GM12878 (cell line): Measurements from ENCODE around the gene MCM3. TPM values are rescaled to one million over a fixed set of nuclear protein-coding genes. Genes with fewer than 3 reads are reported as not detected.

Experiments used
- BCL3 ChIP-seq: IDR thresholded peaks from 2 replicates; pipeline ENCODE4 v1.6.1; 2011; ENCODE audit warnings: borderline replicate concordance, low read depth, mild to moderate bottlenecking, moderate library complexity, low read length; ENCODE audit not compliant: insufficient read depth, poor library complexity, severe bottlenecking
- BHLHE40 ChIP-seq, 2 experiments: fragments of 450-650 bp in 1 of 2; IDR thresholded peaks; 2 replicates each; pipeline ENCODE4 v1.6.1; 2011 to 2017; ENCODE audit warnings: low read depth in 2 of 2, borderline replicate concordance in 1 of 2, improper control_type of control experiment in 1 of 2, low read length in 1 of 2, mild to moderate bottlenecking in 1 of 2
- CHD2 ChIP-seq: IDR thresholded peaks from 2 replicates; pipeline ENCODE4 v1.6.1; 2011; ENCODE audit warnings: low read depth, low read length, improper control_type of control experiment, borderline replicate concordance
- DPF2 ChIP-seq: fragments of 450-650 bp; IDR thresholded peaks from 2 replicates; pipeline ENCODE4 v1.6.1; 2017; ENCODE audit warnings: mild to moderate bottlenecking
- FOXM1 ChIP-seq: IDR thresholded peaks from 2 replicates; pipeline ENCODE4 v1.6.1; 2012; ENCODE audit warnings: low read depth, mild to moderate bottlenecking, inconsistent platforms, low read length, moderate library complexity
- IKZF2 ChIP-seq, 2 experiments: fragments of 450-650 bp; IDR thresholded peaks; 2 replicates each; pipeline ENCODE4 v1.6.1; 2017; ENCODE audit warnings: mild to moderate bottlenecking in 2 of 2, moderate library complexity in 2 of 2
- IRF5 ChIP-seq: fragments of 450-650 bp; IDR thresholded peaks from 2 replicates; pipeline ENCODE4 v1.6.1; 2017; ENCODE audit warnings: borderline replicate concordance
- JUNB ChIP-seq: IDR thresholded peaks from 2 replicates; pipeline ENCODE4 v1.6.1; 2016; ENCODE audit warnings: antibody characterized with exemption, mild to moderate bottlenecking
- MEF2B ChIP-seq: fragments of 450-650 bp; IDR thresholded peaks from 2 replicates; pipeline ENCODE4 v1.6.1; 2018; ENCODE audit warnings: mild to moderate bottlenecking, moderate library complexity; ENCODE audit not compliant: partially characterized antibody, poor library complexity, severe bottlenecking
- MLLT1 ChIP-seq: fragments of 450-650 bp; IDR thresholded peaks from 2 replicates; pipeline ENCODE4 v1.6.1; 2016; ENCODE audit warnings: mild to moderate bottlenecking
- NBN ChIP-seq: fragments of 450-650 bp; IDR thresholded peaks from 2 replicates; pipeline ENCODE4 v1.6.1; 2016
- PBX3 ChIP-seq: IDR thresholded peaks from 2 replicates; pipeline ENCODE4 v1.6.1; 2011; ENCODE audit warnings: mild to moderate bottlenecking, low read depth, low read length, moderate library complexity; ENCODE audit not compliant: insufficient replicate concordance
- PKNOX1 ChIP-seq: fragments of 450-650 bp; IDR thresholded peaks from 2 replicates; pipeline ENCODE4 v1.6.1; 2016; ENCODE audit warnings: mild to moderate bottlenecking
- RCOR1 ChIP-seq: conservative IDR thresholded peaks from 2 replicates; pipeline ENCODE4 v1.6.1; 2012; ENCODE audit warnings: low read depth, low read length, improper control_type of control experiment
- RELB ChIP-seq: fragments of 450-650 bp; IDR thresholded peaks from 2 replicates; pipeline ENCODE4 v1.6.1; 2017; ENCODE audit warnings: low read depth, mild to moderate bottlenecking, moderate library complexity
- RUNX3 ChIP-seq: IDR thresholded peaks from 2 replicates; pipeline ENCODE4 v1.6.1; 2012; ENCODE audit warnings: low read length, inconsistent platforms
- SKIL ChIP-seq: fragments of 450-650 bp; IDR thresholded peaks from 2 replicates; pipeline ENCODE4 v1.6.1; 2017; ENCODE audit warnings: mild to moderate bottlenecking, low read depth, inconsistent platforms; ENCODE audit not compliant: poor library complexity, severe bottlenecking
- STAT3 ChIP-seq: IDR thresholded peaks from 2 replicates; pipeline ENCODE4 v1.6.1; 2011; ENCODE audit warnings: low read depth, low read length, improper control_type of control experiment
- SUZ12 ChIP-seq: fragments of 200-600 bp; sonication (generic); IDR thresholded peaks from one replicate; pipeline ENCODE4 v1.6.1; 2018; ENCODE audit warnings: antibody characterized with exemption, mild to moderate bottlenecking; ENCODE audit not compliant: unreplicated experiment
- ZSCAN29 ChIP-seq: fragments of 450-650 bp; IDR thresholded peaks from 2 replicates; pipeline ENCODE4 v1.6.1; 2017; ENCODE audit warnings: mild to moderate bottlenecking, moderate library complexity
- polyA plus RNA-seq, 11 experiments: library from polyadenylated mRNA; depleted of rRNA in 4 of 11; unstranded in 6 of 11; stranded (reverse) in 5 of 11; fragments of >200 nt; fragmentation: Nextera tagmentation in 4 of 11; fragmentation: Illumina TruSeq in 1 of 11; extraction: Ambion mirVana in 4 of 11; extraction: Trizol in 1 of 11; gene quantifications; 1 replicate in 1 of 11; 2 replicates in 10 of 11; pipeline versions ENCODE4 v1.2.1 to v1.2.3, GENCODE V29; 2011 to 2016; ENCODE audit warnings: inconsistent platforms in 2 of 11, missing spikeins in 2 of 11, low read depth in 1 of 11
- total RNA-seq, 4 experiments: library from RNA; depleted of rRNA in 3 of 4; stranded (reverse); fragments of >200 nt in 3 of 4; fragmentation: Illumina TruSeq in 1 of 4; extraction: Trizol in 1 of 4; gene quantifications; 2 replicates each; pipeline versions ENCODE4 v1.2.1 to v1.2.3, GENCODE V29; 2013 to 2021

MCM3 gene
- total and polyA plus RNA-seq, 10 of the 15 experiments (the other 5 are each of a cell fraction or from before 2014, with no cell fraction given) = 74.1 to 265 (median 214) TPM

GRCh38 chr6:52227495-52227894 lies 57.0 kb downstream of the MCM3 start (continued):
- peak; percentile 42; the same call in 1 of the 2 replicates for TF ChIP-seq PKNOX1
- TF ChIP-seq ZSCAN29 = no peak
- TF ChIP-seq RUNX3 = peak; percentile 97
- peak; percentile 93 for TF ChIP-seq DPF2
- TF ChIP-seq NBN = peak; percentile 74; the same call in 1 of the 2 replicates
- peak; percentile 92; the same call in 1 of the 2 replicates for TF ChIP-seq STAT3
- TF ChIP-seq IRF5 = no peak
- TF ChIP-seq RCOR1 = 0 out of 2 replicates have a peak, but pooled peaks have one; percentile 69
- TF ChIP-seq MEF2B = peak; percentile 87
- peak; percentile 54; the same call in 1 of the 2 replicates for TF ChIP-seq RELB
- peak; percentile 89 for TF ChIP-seq BCL3
- TF ChIP-seq SUZ12 = no peak
- TF ChIP-seq MLLT1 = peak; percentile 69
- peak; percentile 93 to 94 for TF ChIP-seq IKZF2 (IDR thresholded peaks at IDR 0.05)
- peak; percentile 54 for TF ChIP-seq PBX3
- TF ChIP-seq JUNB = peak; percentile 97
- peak; percentile 91 for TF ChIP-seq FOXM1
- 0 out of 2 replicates have a peak, but pooled peaks have one; percentile 35 for TF ChIP-seq CHD2
- TF ChIP-seq SKIL = peak; percentile 87
- peak; percentile 60 to 77 for TF ChIP-seq BHLHE40 (IDR thresholded peaks at IDR 0.05; ENCODE audit: borderline replicate concordance in 1 of 2, low read depth in 2 of 2, low read length in 1 of 2)
